ENCODE measurements around the gene HAL.

- TF ChIP-seq CTCF (IDR thresholded peaks at IDR 0.05; ENCODE audit: low read depth, low read length, missing input control) = no peak
- no peak for TF ChIP-seq JUND (IDR thresholded peaks at IDR 0.05)
- no peak for TF ChIP-seq FOXA2 (IDR thresholded peaks at IDR 0.05)
- TF ChIP-seq ZBTB33 (IDR thresholded peaks at IDR 0.05) = no peak
- TF ChIP-seq YY1 (IDR thresholded peaks at IDR 0.05) = no peak
- TF ChIP-seq MAX (IDR thresholded peaks at IDR 0.05) = no peak
- TF ChIP-seq EGR1 (IDR thresholded peaks at IDR 0.05; ENCODE audit: low read depth in 2 of 2) = no peak
- no peak for TF ChIP-seq ATF3 (IDR thresholded peaks at IDR 0.05)
- TF ChIP-seq SP1 (IDR thresholded peaks at IDR 0.05) = no peak
These were observed 23.2 kb downstream of the HAL start for GRCh38 chr12:95972832-95973456.
